AML-193 (cell line): ENCODE data around the gene RGL2.
"Not testable (repeated sequence)": the region's sequence is repeated elsewhere in the genome, so short reads cannot be mapped to it uniquely, and the experiment has no call there.

Source experiments
- DNase-seq, 2 experiments: peaks; one replicate each; lab custom pipeline; 2025; lab: John Stamatoyannopoulos, UW

RGL2 gene

GRCh38 chr6:33294086-33294823 lies 4.5 kb downstream of the RGL2 start:
- no peak for DNase-seq

GRCh38 chr6:33292996-33293682 lies 5.6 kb downstream of the RGL2 start:
- DNase-seq = no peak

- no peak for DNase-seq
Observed at GRCh38 chr6:33290459-33290858, 8.3 kb downstream of the RGL2 start.

- DNase-seq = no peak
Observed at GRCh38 chr6:33289784-33290315, 8.9 kb downstream of the RGL2 start.

- DNase-seq = peak; percentile 97 to 99
Observed at GRCh38 chr6:33288921-33289783, 9.6 kb downstream of the RGL2 start, which contains the start of the genes PFDN6 and WDR46. Gene PFDN6, plus strand, starts transcription at chr6:33289601. Its CDS starts 256 bp downstream, at chr6:33289857. Gene WDR46, minus strand, starts transcription at chr6:33289239. Its CDS starts 69 bp downstream, at chr6:33289170.

GRCh38 chr6:33288141-33288920 lies 10.4 kb downstream of the RGL2 start:
- no peak for DNase-seq

- DNase-seq = no peak
Observed at GRCh38 chr6:33286946-33287914, 11.5 kb downstream of the RGL2 start.

- not testable (repeated sequence) for DNase-seq
Observed at GRCh38 chr6:33285214-33285613, 13.5 kb downstream of the RGL2 start.

GRCh38 chr6:33280539-33280938 lies 18.2 kb downstream of the RGL2 start:
- DNase-seq = no peak

GRCh38 chr6:33279971-33280511 lies 18.7 kb downstream of the RGL2 start:
- peak; percentile 27 to 60 for DNase-seq

GRCh38 chr6:33279257-33279695 lies 19.5 kb downstream of the RGL2 start:
- DNase-seq = no peak

- DNase-seq = no peak
Observed at GRCh38 chr6:33278810-33279209, 19.9 kb downstream of the RGL2 start.

GRCh38 chr6:33278392-33278741 lies 20.4 kb downstream of the RGL2 start:
- DNase-seq = no peak

- no peak for DNase-seq
Observed at GRCh38 chr6:33277663-33278391, 20.9 kb downstream of the RGL2 start.

- no peak for DNase-seq
Observed at GRCh38 chr6:33276864-33277662, 21.7 kb downstream of the RGL2 start, which contains the start of gene B3GALT4. Gene B3GALT4, plus strand, starts transcription at chr6:33277123. Its CDS starts 297 bp downstream, at chr6:33277420.

- no peak for DNase-seq
Observed at GRCh38 chr6:33276581-33276863, 22.2 kb downstream of the RGL2 start.

- not testable (repeated sequence) for DNase-seq
Observed at GRCh38 chr6:33275795-33276580, 22.8 kb downstream of the RGL2 start.
